Kidney (tissue), 14 donors: ENCODE data around the gene ANKS6. TPM values are rescaled to one million over a fixed set of nuclear protein-coding genes. Genes with fewer than 3 reads are reported as not detected.

Experiments
- DNase-seq, 5 donors: peaks; one replicate each; pipeline ENCODE4 v3.0.0-alpha.2; 2013 to 2020
- FAIRE-seq: peaks from 2 replicates; lab custom pipeline; 2012; peaks lifted over from hg19 to GRCh38; lab: Jason Lieb, UNC
- H3K27ac ChIP-seq, 2 donors: one replicate each; pipeline ENCODE4 v1.7.0; 2013; ENCODE audit warnings: low read depth in 2 of 2, low read length in 2 of 2, inconsistent platforms in 1 of 2
- H3K27me3 ChIP-seq: one replicate; pipeline ENCODE4 v1.7.1; 2013; ENCODE audit warnings: low read length, inconsistent platforms; ENCODE audit not compliant: control insufficient read depth, insufficient read depth
- H3K36me3 ChIP-seq, 3 donors: one replicate each; pipeline versions ENCODE4 v1.7.0 to v1.7.1; 2013; ENCODE audit warnings: low read length in 3 of 3, control low read depth in 1 of 3, inconsistent platforms in 1 of 3; ENCODE audit not compliant: insufficient read depth in 3 of 3, control insufficient read depth in 2 of 3
- H3K4me1 ChIP-seq, 3 donors: one replicate each; pipeline versions ENCODE4 v1.7.0 to v1.7.1; 2013; ENCODE audit warnings: low read length in 3 of 3, inconsistent platforms in 1 of 3, low read depth in 1 of 3; ENCODE audit not compliant: control insufficient read depth in 2 of 3, insufficient read depth in 2 of 3
- H3K4me3 ChIP-seq, 3 donors: one replicate each; pipeline versions ENCODE4 v1.7.0 to v1.8.1; 2013; ENCODE audit warnings: low read length in 3 of 3, control low read depth in 1 of 3, inconsistent platforms in 1 of 3
- H3K9ac ChIP-seq, 3 donors: one replicate each; pipeline versions ENCODE4 v1.7.0 to v1.7.1; 2013; ENCODE audit warnings: low read length in 3 of 3, control low read depth in 1 of 3, inconsistent platforms in 1 of 3
- H3K9me3 ChIP-seq, 3 donors: one replicate each; pipeline versions ENCODE4 v1.7.0 to v1.7.1; 2013; ENCODE audit warnings: low read length in 3 of 3, control low read depth in 1 of 3, inconsistent platforms in 1 of 3; ENCODE audit not compliant: control insufficient read depth in 2 of 3, insufficient read depth in 1 of 3
- CTCF ChIP-seq: IDR thresholded peaks from 3 replicates; pipeline ENCODE4 v1.5.1; 2012; ENCODE audit warnings: mild to moderate bottlenecking, moderate library complexity, borderline replicate concordance; ENCODE audit not compliant: insufficient read depth; ENCODE audit errors: extremely low read depth
- intact Hi-C: fragments of 100-400 bp; cut with DNase I; formaldehyde crosslinking; loops from one replicate; pipeline ENCODE4 v1.11.1; 2022
- polyA plus RNA-seq: library from polyadenylated mRNA; stranded (reverse); fragments of 350-450 nt; fragmentation: Illumina TruSeq; extraction: RNeasy Lipid Tissue Mini Kit (QIAGEN cat#74804); gene quantifications from one replicate; pipeline ENCODE4 v1.2.3, GENCODE V29; 2014; ENCODE audit warnings: low read depth, low replicate concordance; ENCODE audit not compliant: insufficient read depth
- total RNA-seq: library from RNA; stranded (reverse); fragmentation: NEBNext Ultra II Directional; extraction: Animal tissue kit (Norgen Biotek cat#: 25700); gene quantifications from one replicate; pipeline ENCODE4 v1.2.1, GENCODE V29; 2021
- donor health status: control.
- donor health status: control.
- donor health status: control.
- donor health status: control.
- donor health status: control.
- donor health status: DM: yes; HTN: yes; CAD: no.
- donor health status: Normal renal cell carcinoma (clear cell type).

The ANKS6 gene
- total and polyA plus RNA-seq, 2 donors from 2014 or later, result 22.0 to 31.8 TPM

GRCh38 chr9:98724810-98725530 lies 71.4 kb downstream of the ANKS6 start:
- Histone ChIP-seq H3K4me3 (no peak overlapping the region), H3K9ac (no peak overlapping the region), H3K27me3 (no peaks in the 10 kb centered on the region), H3K9me3 (peaks cover 0 to 3% (median 0%) of the 10 kb centered on the region in 3 donors), H3K27ac (no peak overlapping the region), H3K4me1 (no peaks in the 10 kb centered on the region), H3K36me3 (no peaks in the 10 kb centered on the region)
- intact Hi-C loops, result no loop called here
- no peak for DNase-seq
- TF ChIP-seq CTCF, result no peak
- no peak for FAIRE-seq

DNA sequence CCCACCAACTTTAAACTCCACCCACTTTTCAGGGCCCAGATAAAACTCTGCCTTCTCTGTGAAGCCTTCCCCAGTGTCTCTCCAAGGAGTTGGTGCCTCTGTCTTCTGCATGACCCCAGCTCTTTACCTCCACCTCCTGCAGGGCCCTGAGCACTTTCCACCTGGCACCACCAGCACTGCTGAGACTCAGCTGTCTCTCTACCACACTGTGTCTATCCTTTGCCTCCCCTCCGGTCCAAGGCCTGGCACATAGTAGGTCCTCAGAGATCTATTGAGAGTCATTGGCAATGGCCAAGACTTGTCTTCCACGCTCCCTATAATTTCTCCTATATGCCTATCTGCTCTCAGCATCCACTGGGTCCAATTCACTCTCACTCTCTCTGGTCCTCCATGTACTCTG lies 74.7 kb downstream of the ANKS6 start:
- no peak for TF ChIP-seq CTCF
- H3K36me3 ChIP-seq, result no peaks in the 10 kb centered on the region
- FAIRE-seq (no peak), DNase-seq (no peak)
- no peak overlapping the region for H3K9ac ChIP-seq
- no peaks in the 10 kb centered on the region for H3K4me1 ChIP-seq
- H3K27ac ChIP-seq, result no peak overlapping the region
- peaks cover 0 to 3% (median 0%) of the 10 kb centered on the region in 3 donors for H3K9me3 ChIP-seq
- no peak overlapping the region for H3K4me3 ChIP-seq
- intact Hi-C loops, result no loop called here
- H3K27me3 ChIP-seq, result no peaks in the 10 kb centered on the region

- no peak for TF ChIP-seq CTCF
- Histone ChIP-seq H3K27me3 (no peaks in the 10 kb centered on the region), H3K4me1 (no peaks in the 10 kb centered on the region), H3K36me3 (no peaks in the 10 kb centered on the region), H3K4me3 (no peak overlapping the region), H3K27ac (no peak overlapping the region), H3K9ac (no peak overlapping the region), H3K9me3 (peaks cover 0 to 3% (median 0%) of the 10 kb centered on the region in 3 donors)
- no peak for DNase-seq
- intact Hi-C loops, result no loop called here
- FAIRE-seq, result no peak
Measured at GRCh38 chr9:98720402-98720801, 76.0 kb downstream of the ANKS6 start.
